Left ventricle myocardium inferior (tissue), 1 donor: ENCODE results near the gene TBCK. TPM values are rescaled to one million over a fixed set of nuclear protein-coding genes. Genes with fewer than 3 reads are reported as not detected.
A peak's percentile ranks its signal among the peaks of the same experiment; 100 is the strongest.

ENCODE experiments used
- DNase-seq: peaks from one replicate; pipeline ENCODE4 v3.0.0-alpha.2; 2020
- H3K27ac ChIP-seq: fragments of 200-600 bp; replicated peaks from 2 replicates; pipeline ENCODE4 v1.8.0; 2021
- H3K27me3 ChIP-seq: fragments of 200-600 bp; 2 replicates; pipeline ENCODE4 v1.8.0; 2021; ENCODE audit warnings: low read depth
- H3K36me3 ChIP-seq: fragments of 200-600 bp; 2 replicates; pipeline ENCODE4 v1.8.0; 2021
- H3K4me1 ChIP-seq: fragments of 200-600 bp; 2 replicates; pipeline ENCODE4 v1.8.0; 2021
- H3K4me3 ChIP-seq: fragments of 200-600 bp; 2 replicates; pipeline ENCODE4 v1.8.0; 2021; ENCODE audit warnings: mild to moderate bottlenecking, moderate library complexity
- H3K9me3 ChIP-seq: fragments of 200-600 bp; replicated peaks from 2 replicates; pipeline ENCODE4 v1.8.0; 2021
- CTCF ChIP-seq: fragments of 200-600 bp; IDR thresholded peaks from 2 replicates; pipeline ENCODE4 v1.8.0; 2021; ENCODE audit warnings: antibody characterized with exemption, mild to moderate bottlenecking, borderline replicate concordance
- intact Hi-C: fragments of 100-400 bp; cut with micrococcal nuclease; formaldehyde crosslinking; loops from one replicate; pipeline ENCODE4 v1.11.0; 2022
- total RNA-seq: library from RNA; stranded (reverse); fragmentation: NEBNext Ultra II Directional; extraction: Animal tissue kit (Norgen Biotek cat#: 25700); gene quantifications from one replicate; pipeline ENCODE4 v1.2.1, GENCODE V29; 2021
- donor health status: DM: no; HTN: yes; CAD: no; lungs with severe emphysema.

Gene TBCK
- total RNA-seq, 1 donor from 2014 or later, result 20.3 TPM

DNA sequence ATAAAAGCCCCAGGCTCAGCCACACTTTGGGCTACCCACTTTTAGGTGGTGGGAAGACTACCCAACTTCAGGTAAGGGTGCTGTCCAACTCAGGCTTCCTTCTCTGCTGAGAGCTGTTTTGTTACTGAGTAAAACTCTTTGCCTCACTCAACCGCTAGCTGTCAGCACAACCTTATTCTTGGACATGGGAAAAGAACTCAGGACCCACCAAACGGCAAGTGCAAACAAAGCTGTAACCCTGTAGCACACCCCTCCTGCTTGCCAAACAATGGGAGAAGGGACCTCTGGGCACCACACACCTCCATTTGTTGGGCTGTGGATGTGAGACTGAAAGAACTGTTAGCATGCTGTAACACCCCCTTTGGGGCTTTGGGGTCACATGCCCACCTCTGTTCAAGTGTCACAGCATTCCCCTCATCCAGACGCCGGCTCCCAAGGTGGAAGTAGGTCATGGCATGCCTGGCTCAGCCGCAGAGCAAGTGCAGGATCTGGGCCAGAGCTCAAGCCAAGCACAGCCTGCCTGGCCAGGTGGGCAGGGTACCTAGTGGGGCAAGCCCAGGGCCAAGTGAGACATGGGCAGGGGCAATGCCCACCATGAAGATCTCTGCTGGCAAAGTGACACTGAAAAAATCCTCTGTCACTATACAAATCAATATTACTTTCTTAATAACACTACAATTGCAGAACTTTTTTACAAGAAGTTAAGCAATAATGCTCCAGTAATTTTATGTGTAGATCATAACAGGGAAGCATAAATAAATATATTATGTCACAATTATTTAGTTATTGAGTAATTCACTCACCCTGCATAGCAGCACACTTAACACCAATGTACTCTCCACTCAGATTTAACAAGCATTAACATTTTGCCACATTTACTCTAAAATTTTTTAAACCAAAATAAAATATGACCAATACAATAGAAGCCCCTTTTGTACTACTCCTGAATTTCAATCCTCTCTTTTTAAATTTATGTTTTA is 107.2 kb downstream of the TBCK start:
- no peak for DNase-seq
- H3K9me3 ChIP-seq, result no peaks in the 10 kb centered on the region
- no peak overlapping the region for H3K4me3 ChIP-seq
- no peak for TF ChIP-seq CTCF
- H3K27ac ChIP-seq, result no peak overlapping the region
- peaks cover 25% of the 10 kb centered on the region for H3K36me3 ChIP-seq
- H3K4me1 ChIP-seq, result peaks cover 4% of the 10 kb centered on the region
- intact Hi-C loops, result no loop called here
- H3K27me3 ChIP-seq, result no peaks in the 10 kb centered on the region

DNA sequence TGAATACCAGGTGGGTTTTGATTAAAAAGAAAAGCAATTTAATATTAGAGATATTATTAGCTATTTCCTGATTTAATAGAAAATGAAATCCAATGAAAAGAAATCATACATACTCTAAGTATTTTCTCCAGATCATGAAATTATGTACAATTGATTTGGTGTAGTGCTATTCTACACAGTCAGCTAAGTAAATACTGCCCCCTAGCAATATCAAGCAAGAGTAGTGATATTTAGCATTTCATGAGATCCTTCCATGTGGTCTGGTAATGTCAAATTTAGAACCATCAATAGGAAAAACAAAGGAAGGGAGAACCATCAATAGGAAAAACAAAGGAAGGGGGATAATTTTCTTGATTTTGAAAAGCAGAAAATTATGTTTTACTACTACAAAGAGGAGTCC is 114.6 kb downstream of the TBCK start:
- Histone ChIP-seq H3K27ac (no peak overlapping the region), H3K36me3 (no peaks in the 10 kb centered on the region), H3K4me3 (no peak overlapping the region), H3K27me3 (no peaks in the 10 kb centered on the region), H3K4me1 (no peaks in the 10 kb centered on the region), H3K9me3 (no peaks in the 10 kb centered on the region)
- DNase-seq, result no peak
- intact Hi-C loops, result no loop called here
- peak; percentile 55 for TF ChIP-seq CTCF

DNA sequence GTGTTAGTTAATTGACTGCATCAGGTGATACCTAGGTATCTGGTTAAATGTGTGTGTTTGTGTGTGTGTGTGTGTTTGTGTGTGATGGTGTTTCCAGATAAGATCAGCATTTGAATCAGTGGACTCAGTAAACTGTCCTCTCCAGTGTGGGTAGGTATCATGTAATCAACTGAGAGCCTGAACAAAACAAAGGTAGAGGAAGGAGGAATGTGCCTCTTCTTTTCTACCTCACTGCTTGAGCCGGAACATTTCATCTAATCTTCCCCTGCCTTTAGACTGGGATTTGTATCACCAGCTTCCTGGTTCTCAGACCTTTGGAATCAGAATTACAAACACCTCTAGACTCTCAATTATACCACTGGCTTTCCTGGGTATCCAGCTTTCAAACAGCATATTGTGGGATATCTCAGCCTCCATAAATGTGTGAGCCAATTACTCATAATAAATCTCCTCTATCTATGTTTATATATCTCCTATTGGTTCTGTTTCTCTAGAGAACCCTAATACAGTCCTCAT is 120.5 kb downstream of the TBCK start:
- H3K27me3 ChIP-seq, result no peaks in the 10 kb centered on the region
- H3K4me1 ChIP-seq, result no peaks in the 10 kb centered on the region
- no peak overlapping the region for H3K4me3 ChIP-seq
- no peak overlapping the region for H3K27ac ChIP-seq
- no peaks in the 10 kb centered on the region for H3K9me3 ChIP-seq
- intact Hi-C loops, result no loop called here
- no peak for TF ChIP-seq CTCF
- H3K36me3 ChIP-seq, result peaks cover 32% of the 10 kb centered on the region
- DNase-seq, result no peak

DNA sequence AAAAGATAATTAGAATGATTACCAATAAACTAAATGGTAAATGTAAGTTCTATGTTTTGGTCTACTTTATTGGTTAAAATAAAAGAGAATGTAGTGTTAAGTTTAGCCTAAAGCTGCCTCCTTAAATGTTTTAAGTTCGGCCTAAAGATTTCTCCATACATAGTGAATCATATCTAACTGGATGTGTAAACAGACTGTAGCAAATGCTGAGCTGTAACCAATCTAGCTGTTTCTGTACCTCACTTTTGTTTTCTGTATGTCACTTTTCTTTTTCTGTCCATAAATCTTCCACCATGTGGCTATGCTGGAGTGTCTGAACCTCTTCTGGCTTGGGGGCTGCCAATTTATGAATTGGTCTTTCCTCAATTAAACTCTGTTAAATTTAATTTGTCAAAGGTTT is 121.2 kb downstream of the TBCK start:
- no peak overlapping the region for H3K27ac ChIP-seq
- H3K4me1 ChIP-seq, result no peaks in the 10 kb centered on the region
- no peak overlapping the region for H3K4me3 ChIP-seq
- intact Hi-C loops, result no loop called here
- H3K36me3 ChIP-seq, result peaks cover 33% of the 10 kb centered on the region
- no peaks in the 10 kb centered on the region for H3K9me3 ChIP-seq
- no peaks in the 10 kb centered on the region for H3K27me3 ChIP-seq
- DNase-seq, result no peak
- TF ChIP-seq CTCF, result no peak

- DNase-seq, result no peak
- no peak overlapping the region for H3K4me3 ChIP-seq
- H3K36me3 ChIP-seq, result peaks cover 43% of the 10 kb centered on the region
- TF ChIP-seq CTCF, result no peak
- no peaks in the 10 kb centered on the region for H3K9me3 ChIP-seq
- no peaks in the 10 kb centered on the region for H3K27me3 ChIP-seq
- H3K27ac ChIP-seq, result no peak overlapping the region
- no peaks in the 10 kb centered on the region for H3K4me1 ChIP-seq
- intact Hi-C loops, result no loop called here
Measured at GRCh38 chr4:106192131-106192530, 123.9 kb downstream of the TBCK start.
